ENCODE data around the gene XDH.

GRCh38 chr2:31318361-31319336 is 95.9 kb downstream of the XDH start:
- TF ChIP-seq EZH2phosphoT487 (conservative IDR thresholded peaks at IDR 0.05; ENCODE audit: low read length): no peak
- TF ChIP-seq, protein P1, sequence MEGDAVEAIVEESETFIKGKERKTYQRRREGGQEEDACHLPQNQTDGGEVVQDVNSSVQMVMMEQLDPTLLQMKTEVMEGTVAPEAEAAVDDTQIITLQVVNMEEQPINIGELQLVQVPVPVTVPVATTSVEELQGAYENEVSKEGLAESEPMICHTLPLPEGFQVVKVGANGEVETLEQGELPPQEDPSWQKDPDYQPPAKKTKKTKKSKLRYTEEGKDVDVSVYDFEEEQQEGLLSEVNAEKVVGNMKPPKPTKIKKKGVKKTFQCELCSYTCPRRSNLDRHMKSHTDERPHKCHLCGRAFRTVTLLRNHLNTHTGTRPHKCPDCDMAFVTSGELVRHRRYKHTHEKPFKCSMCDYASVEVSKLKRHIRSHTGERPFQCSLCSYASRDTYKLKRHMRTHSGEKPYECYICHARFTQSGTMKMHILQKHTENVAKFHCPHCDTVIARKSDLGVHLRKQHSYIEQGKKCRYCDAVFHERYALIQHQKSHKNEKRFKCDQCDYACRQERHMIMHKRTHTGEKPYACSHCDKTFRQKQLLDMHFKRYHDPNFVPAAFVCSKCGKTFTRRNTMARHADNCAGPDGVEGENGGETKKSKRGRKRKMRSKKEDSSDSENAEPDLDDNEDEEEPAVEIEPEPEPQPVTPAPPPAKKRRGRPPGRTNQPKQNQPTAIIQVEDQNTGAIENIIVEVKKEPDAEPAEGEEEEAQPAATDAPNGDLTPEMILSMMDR (IDR thresholded peaks at IDR 0.05; ENCODE audit: insufficient read depth, low read length, poor library complexity, severe bottlenecking): no peak
